ENCODE data around the gene NLRP3. TPM values are rescaled to one million over a fixed set of nuclear protein-coding genes. Genes with fewer than 3 reads are reported as not detected.
"Not testable (repeated sequence)": the region's sequence is repeated elsewhere in the genome, so short reads cannot be mapped to it uniquely, and the experiment has no call there.

Gene NLRP3
- total RNA-seq, 3 donors from 2014 or later, result 0.66 to 7.8 (median 3.2) TPM

DNA sequence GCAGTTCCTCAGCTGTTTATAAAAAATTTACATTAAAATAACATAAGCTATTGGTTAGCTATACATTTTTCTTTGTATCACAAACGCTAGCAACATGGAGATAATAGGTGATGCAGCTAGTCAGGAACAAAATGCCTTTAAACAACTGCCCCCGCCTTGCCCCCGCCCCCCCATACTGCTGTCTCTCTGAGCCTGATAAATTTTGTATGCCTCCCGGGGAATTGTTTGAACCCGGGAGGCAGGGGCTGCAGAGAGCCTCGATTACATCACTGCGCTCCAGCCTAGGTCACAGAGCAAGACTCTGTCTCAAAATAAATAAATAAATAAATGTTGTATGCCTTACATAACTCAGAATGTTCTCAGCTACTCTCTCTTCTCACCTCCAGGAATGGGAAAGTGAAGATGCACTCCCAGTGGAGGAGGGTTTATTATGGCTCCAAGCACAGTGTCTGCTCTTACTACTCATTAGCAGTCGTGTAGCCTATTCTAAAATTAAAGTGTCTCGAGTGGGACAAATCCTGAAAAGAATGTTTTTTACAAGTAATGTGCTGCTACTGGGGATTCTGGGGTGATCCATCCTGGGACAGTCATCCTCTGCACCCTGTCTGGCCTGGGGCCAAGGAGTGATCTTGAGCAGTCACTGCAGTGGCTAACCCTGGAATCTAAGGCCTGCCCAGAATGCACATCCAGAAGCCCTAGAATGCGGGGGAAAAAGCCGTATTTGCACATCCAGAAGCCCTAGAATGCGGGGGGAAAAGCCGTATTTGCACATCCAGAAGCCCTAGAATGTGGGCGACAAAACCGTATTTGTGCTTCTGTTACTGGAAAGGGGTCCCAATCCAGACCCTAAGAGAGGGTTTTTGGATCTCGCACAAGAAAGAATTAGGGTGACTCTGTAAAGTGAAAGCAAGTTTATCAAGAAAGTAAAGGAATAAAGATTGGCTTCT, 44.9 kb upstream of the NLRP3 start:
- H3K27me3 ChIP-seq, result no peaks in the 10 kb centered on the region
- no peak for DNase-seq (ENCODE audit: low spot score in 2 of 2)
- H3K27ac ChIP-seq, result no peak overlapping the region
- TF ChIP-seq, protein P1, sequence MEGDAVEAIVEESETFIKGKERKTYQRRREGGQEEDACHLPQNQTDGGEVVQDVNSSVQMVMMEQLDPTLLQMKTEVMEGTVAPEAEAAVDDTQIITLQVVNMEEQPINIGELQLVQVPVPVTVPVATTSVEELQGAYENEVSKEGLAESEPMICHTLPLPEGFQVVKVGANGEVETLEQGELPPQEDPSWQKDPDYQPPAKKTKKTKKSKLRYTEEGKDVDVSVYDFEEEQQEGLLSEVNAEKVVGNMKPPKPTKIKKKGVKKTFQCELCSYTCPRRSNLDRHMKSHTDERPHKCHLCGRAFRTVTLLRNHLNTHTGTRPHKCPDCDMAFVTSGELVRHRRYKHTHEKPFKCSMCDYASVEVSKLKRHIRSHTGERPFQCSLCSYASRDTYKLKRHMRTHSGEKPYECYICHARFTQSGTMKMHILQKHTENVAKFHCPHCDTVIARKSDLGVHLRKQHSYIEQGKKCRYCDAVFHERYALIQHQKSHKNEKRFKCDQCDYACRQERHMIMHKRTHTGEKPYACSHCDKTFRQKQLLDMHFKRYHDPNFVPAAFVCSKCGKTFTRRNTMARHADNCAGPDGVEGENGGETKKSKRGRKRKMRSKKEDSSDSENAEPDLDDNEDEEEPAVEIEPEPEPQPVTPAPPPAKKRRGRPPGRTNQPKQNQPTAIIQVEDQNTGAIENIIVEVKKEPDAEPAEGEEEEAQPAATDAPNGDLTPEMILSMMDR (IDR thresholded peaks at IDR 0.05), result no peak
- no peak for TF ChIP-seq POLR2AphosphoS5 (IDR thresholded peaks at IDR 0.05)
- no peak for TF ChIP-seq POLR2A (IDR thresholded peaks at IDR 0.05)
- H3K4me3 ChIP-seq, result no peak overlapping the region
- peaks cover 0 to 5% of the 10 kb centered on the region in 2 donors for H3K9me3 ChIP-seq
- no peaks in the 10 kb centered on the region for H3K36me3 ChIP-seq
- intact Hi-C loops (cut with DNase I; ENCODE audit: low total_unique reads), result no loop called here
- H3K4me1 ChIP-seq, result no peaks in the 10 kb centered on the region

DNA sequence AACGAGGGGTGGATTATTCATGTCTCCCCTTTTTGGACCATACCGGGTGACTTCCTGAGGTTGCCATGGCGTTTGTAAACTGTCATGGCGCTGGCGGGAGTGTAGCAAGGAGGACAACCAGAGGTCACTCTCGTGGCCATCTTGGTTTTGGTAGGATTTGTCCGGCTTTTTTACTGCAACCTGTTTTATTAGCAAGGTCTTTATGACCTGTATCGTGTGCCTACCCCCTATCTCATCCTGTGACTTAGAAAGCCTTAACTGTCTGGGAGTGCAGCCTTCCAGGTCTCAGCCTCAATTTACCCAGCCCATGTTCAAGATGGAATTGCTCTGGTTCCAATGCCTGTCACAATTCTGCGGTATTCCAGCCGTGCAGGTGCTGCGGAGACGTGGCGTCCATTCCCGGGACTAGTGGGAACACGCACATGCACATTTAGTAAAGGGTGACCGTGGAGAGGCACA, 44.1 kb upstream of the NLRP3 start:
- no peak for DNase-seq (ENCODE audit: low spot score in 2 of 2)
- Histone ChIP-seq H3K9me3 (no peaks in the 10 kb centered on the region), H3K36me3 (no peaks in the 10 kb centered on the region), H3K4me3 (no peak overlapping the region), H3K4me1 (no peaks in the 10 kb centered on the region), H3K27me3 (no peaks in the 10 kb centered on the region), H3K27ac (no peak overlapping the region)
- intact Hi-C loops (cut with DNase I; ENCODE audit: low total_unique reads), result no loop called here
- TF ChIP-seq POLR2A (IDR thresholded peaks at IDR 0.05), result no peak
- no peak for TF ChIP-seq POLR2AphosphoS5 (IDR thresholded peaks at IDR 0.05)
- TF ChIP-seq, protein P1 (IDR thresholded peaks at IDR 0.05), result no peak

DNA sequence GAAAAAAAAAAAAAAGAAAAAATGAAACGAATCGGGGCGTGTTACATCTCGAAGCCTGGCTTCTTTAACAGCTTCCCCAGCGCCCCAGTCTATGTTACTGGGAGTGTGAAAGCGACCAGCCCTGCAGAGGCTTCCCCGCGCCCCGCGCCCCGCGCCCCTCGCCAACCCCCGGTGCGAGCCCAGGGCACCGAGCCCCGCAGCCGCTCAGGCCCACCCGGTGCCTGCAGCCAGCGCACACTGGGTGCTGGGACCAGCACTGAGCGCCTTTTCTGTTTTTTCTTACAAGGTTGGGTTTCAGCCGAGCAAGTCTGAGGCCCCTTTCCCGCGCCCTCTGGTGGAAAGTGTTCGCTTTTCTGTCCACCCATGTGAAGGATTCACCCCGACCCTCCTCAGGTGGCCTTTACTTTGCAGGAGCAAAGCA, 42.2 kb upstream of the NLRP3 start:
- no peaks in the 10 kb centered on the region for H3K27me3 ChIP-seq
- no peaks in the 10 kb centered on the region for H3K36me3 ChIP-seq
- no peak overlapping the region for H3K27ac ChIP-seq
- intact Hi-C loops (cut with DNase I; ENCODE audit: low total_unique reads), result no loop called here
- no peak for DNase-seq (ENCODE audit: low spot score in 2 of 2)
- no peak for TF ChIP-seq POLR2AphosphoS5 (IDR thresholded peaks at IDR 0.05)
- TF ChIP-seq, protein P1 (IDR thresholded peaks at IDR 0.05), result peak in 2 of 3 donors; percentile 19 to 27
- no peaks in the 10 kb centered on the region for H3K9me3 ChIP-seq
- no peaks in the 10 kb centered on the region for H3K4me1 ChIP-seq
- peak overlapping the region; percentile 36 to 65 (median 38) for H3K4me3 ChIP-seq

DNA sequence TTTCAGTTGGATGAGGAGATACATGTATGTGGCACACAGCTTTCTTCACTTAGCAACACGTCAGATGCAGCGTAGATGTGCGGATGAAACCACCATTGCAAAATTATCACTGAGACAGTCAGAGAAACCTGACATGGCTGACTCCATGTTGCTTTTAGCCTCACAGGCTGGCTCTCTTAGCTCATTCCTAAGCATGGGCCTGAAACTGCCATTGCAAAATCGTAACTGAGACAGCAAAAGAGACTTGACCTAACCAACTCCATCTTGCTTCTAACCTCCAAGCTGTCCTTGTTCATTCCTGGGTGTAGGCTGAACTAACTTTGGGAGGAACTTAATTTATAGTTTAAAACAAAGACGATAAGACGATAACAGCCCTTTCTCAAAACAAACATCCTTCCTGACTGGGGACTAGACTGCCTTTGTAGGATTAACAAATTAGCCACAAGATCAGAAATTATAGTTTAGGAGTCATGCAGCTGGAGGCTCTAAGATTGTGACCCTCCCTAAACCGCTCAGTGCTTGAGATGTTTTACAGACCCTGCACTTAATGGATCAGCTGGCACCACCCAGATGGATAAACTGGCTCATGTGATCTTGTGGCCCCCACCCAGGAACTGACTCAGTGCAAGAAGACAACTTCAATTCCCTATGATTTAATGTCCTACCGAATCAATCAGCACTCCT, 41.2 kb upstream of the NLRP3 start:
- H3K4me3 ChIP-seq; H3K9me3 ChIP-seq; H3K27ac ChIP-seq; H3K27me3 ChIP-seq; DNase-seq (ENCODE audit: low spot score in 2 of 2); intact Hi-C loops (cut with DNase I; ENCODE audit: low total_unique reads); H3K36me3 ChIP-seq; H3K4me1 ChIP-seq: not testable (repeated sequence)

DNA sequence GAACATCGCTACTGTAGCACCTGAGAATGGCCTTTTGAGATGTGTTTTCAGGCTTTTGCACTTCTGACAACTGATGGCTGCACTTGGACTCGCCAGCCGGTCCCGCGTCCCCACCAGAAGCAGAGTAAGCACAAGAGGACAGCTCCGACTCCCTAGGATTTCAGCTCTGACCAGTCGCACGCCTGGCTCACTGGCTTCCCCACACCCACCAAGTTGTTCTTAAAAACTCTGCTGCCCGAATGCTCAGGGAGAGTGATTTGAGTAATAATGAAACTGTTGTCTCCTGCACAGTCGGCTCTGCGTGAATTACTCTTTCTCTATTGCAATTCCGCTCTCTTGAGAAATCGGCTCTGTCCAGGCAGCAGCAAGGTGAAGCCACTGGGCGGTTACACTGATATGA, 40.2 kb upstream of the NLRP3 start:
- H3K4me3 ChIP-seq, result no peak overlapping the region
- DNase-seq (ENCODE audit: low spot score in 2 of 2), result no peak
- H3K36me3 ChIP-seq, result no peaks in the 10 kb centered on the region
- H3K4me1 ChIP-seq, result no peaks in the 10 kb centered on the region
- H3K27me3 ChIP-seq, result no peaks in the 10 kb centered on the region
- intact Hi-C loops (cut with DNase I; ENCODE audit: low total_unique reads), result no loop called here
- H3K27ac ChIP-seq, result no peak overlapping the region
- TF ChIP-seq, protein P1 (IDR thresholded peaks at IDR 0.05), result no peak
- TF ChIP-seq POLR2A (IDR thresholded peaks at IDR 0.05) (no peak), POLR2AphosphoS5 (IDR thresholded peaks at IDR 0.05) (no peak)
- no peaks in the 10 kb centered on the region for H3K9me3 ChIP-seq
